HG03135 (cell line): ENCODE data around the gene KANSL1.

Experiments
- ATAC-seq: cut with Tn5 transposase; IDR thresholded peaks from one replicate; pipeline ENCODE4 v1.9.1; 2021; ENCODE audit warnings: mild to moderate bottlenecking, moderate library complexity; ENCODE audit not compliant: unreplicated experiment

Gene KANSL1

GRCh38 chr17:45985447-45985846 is 207.8 kb downstream of the KANSL1 start:
- no peak for ATAC-seq

- no peak for ATAC-seq
Measured at GRCh38 chr17:45984368-45984767, 208.9 kb downstream of the KANSL1 start.

- no peak for ATAC-seq
Measured at GRCh38 chr17:45983614-45984310, 209.5 kb downstream of the KANSL1 start.

- no peak for ATAC-seq
Measured at GRCh38 chr17:45982791-45983613, 210.2 kb downstream of the KANSL1 start.

GRCh38 chr17:45981306-45981705 is 211.9 kb downstream of the KANSL1 start:
- ATAC-seq = no peak

GRCh38 chr17:45980855-45981254 is 212.4 kb downstream of the KANSL1 start:
- ATAC-seq = no peak
